GM13976 (cell line): Measurements from ENCODE around the gene SLIT3.

Source experiments
- DNase-seq: peaks from one replicate; pipeline ENCODE4 v3.0.0; 2012; ENCODE audit warnings: low spot score
- CTCF ChIP-seq: IDR thresholded peaks from 2 replicates; pipeline ENCODE4 v1.5.1; 2012; ENCODE audit warnings: borderline replicate concordance, mild to moderate bottlenecking; ENCODE audit not compliant: insufficient read depth; ENCODE audit errors: extremely low read depth, missing control alignments, control extremely low read depth
- in situ Hi-C: fragments of 300-500 bp; cut with MboI; formaldehyde crosslinking; loops from one replicate; pipeline ENCODE4 v1.12.0; 2022; ENCODE audit warnings: low sequenced_read_pairs, mixed read lengths, inconsistent platforms; ENCODE audit not compliant: unreplicated experiment

The SLIT3 gene

GRCh38 chr5:169050146-169050571, 250.8 kb downstream of the SLIT3 start:
- in situ Hi-C loops: no loop called here
- no peak for TF ChIP-seq CTCF
- no peak for DNase-seq

- TF ChIP-seq CTCF: no peak
- in situ Hi-C loops: no loop called here
- DNase-seq: no peak
Measured at GRCh38 chr5:169049712-169050111, 251.2 kb downstream of the SLIT3 start.

GRCh38 chr5:169048181-169049125, 252.5 kb downstream of the SLIT3 start:
- no peak for DNase-seq
- TF ChIP-seq CTCF: no peak
- in situ Hi-C loops: no loop called here

GRCh38 chr5:169044962-169045361, 256.0 kb downstream of the SLIT3 start:
- in situ Hi-C loops: no loop called here
- no peak for DNase-seq
- no peak for TF ChIP-seq CTCF

GRCh38 chr5:169041180-169041579, 259.8 kb downstream of the SLIT3 start:
- in situ Hi-C loops: no loop called here
- no peak for DNase-seq
- TF ChIP-seq CTCF: no peak

- DNase-seq: no peak
- in situ Hi-C loops: no loop called here
- TF ChIP-seq CTCF: no peak
Measured at GRCh38 chr5:169039592-169039991, 261.3 kb downstream of the SLIT3 start.
